AG04449 (cell line): Measurements from ENCODE around the gene MRPL52.
A peak's percentile ranks its signal among the peaks of the same experiment; 100 is the strongest.
"Not testable (repeated sequence)": the region's sequence is repeated elsewhere in the genome, so short reads cannot be mapped to it uniquely, and the experiment has no call there.

Source experiments
- CTCF ChIA-PET: fragments of 350-600 bp; formaldehyde crosslinking; extraction: SDS; loops from one replicate; lab custom pipeline; 2021; ENCODE audit warnings: antibody characterized with exemption; lab: Yijun Ruan, JAX
- POLR2A ChIA-PET: fragments of 400-600, 350-600 bp; formaldehyde crosslinking; extraction: SDS; loops from one replicate; lab custom pipeline; 2020; ENCODE audit warnings: antibody characterized with exemption, inconsistent platforms; lab: Yijun Ruan, JAX
- DNase-seq: peaks from one replicate; pipeline ENCODE4 v3.0.0-alpha.2; 2010; ENCODE audit warnings: low read depth, low spot score
- H3K4me3 ChIP-seq: 2 replicates; pipeline ENCODE4 v1.5.1; 2011; ENCODE audit warnings: low read depth, mild to moderate bottlenecking, control low read depth, low read length
- TF ChIP-seq, protein P1 (sequence below): IDR thresholded peaks from one replicate; pipeline ENCODE4 v1.5.1; 2011; ENCODE audit warnings: mild to moderate bottlenecking, moderate library complexity, low read length, control low read depth, inconsistent platforms; ENCODE audit not compliant: insufficient read depth; ENCODE audit errors: missing control alignments

Gene MRPL52

GRCh38 chr14:22791301-22791700 is 38.4 kb upstream of the MRPL52 start:
- TF ChIP-seq, protein P1, sequence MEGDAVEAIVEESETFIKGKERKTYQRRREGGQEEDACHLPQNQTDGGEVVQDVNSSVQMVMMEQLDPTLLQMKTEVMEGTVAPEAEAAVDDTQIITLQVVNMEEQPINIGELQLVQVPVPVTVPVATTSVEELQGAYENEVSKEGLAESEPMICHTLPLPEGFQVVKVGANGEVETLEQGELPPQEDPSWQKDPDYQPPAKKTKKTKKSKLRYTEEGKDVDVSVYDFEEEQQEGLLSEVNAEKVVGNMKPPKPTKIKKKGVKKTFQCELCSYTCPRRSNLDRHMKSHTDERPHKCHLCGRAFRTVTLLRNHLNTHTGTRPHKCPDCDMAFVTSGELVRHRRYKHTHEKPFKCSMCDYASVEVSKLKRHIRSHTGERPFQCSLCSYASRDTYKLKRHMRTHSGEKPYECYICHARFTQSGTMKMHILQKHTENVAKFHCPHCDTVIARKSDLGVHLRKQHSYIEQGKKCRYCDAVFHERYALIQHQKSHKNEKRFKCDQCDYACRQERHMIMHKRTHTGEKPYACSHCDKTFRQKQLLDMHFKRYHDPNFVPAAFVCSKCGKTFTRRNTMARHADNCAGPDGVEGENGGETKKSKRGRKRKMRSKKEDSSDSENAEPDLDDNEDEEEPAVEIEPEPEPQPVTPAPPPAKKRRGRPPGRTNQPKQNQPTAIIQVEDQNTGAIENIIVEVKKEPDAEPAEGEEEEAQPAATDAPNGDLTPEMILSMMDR: no peak
- peak; percentile 50 for DNase-seq
- ChIA-PET CTCF (interaction anchor here (0.9 to 2.6 kb wide), 6 partner anchors 14 to 235 kb away, joined by 4 to 9 read pairs (median 6); no protein-coding TSS in a partner anchor), POLR2A (interaction anchor here (0.5 kb wide), 1 partner anchor 46 kb away, joined by 3 read pairs; the partner anchor contains the start of gene MMP14)
- H3K4me3 ChIP-seq: no peak overlapping the region

- TF ChIP-seq, protein P1: no peak
- POLR2A ChIA-PET: no interaction called here
- DNase-seq: no peak
- CTCF ChIA-PET: interaction anchor here (1.1 to 2.6 kb wide), 4 partner anchors 15 to 62 kb away, joined by 4 to 9 read pairs (median 6); no protein-coding TSS in a partner anchor
- H3K4me3 ChIP-seq: no peak overlapping the region
Measured at GRCh38 chr14:22792158-22792557, 37.5 kb upstream of the MRPL52 start.

GRCh38 chr14:22793550-22793949 is 36.1 kb upstream of the MRPL52 start:
- CTCF ChIA-PET: interaction anchor here (1.1 kb wide), 1 partner anchor 263 kb away, joined by 3 read pairs; no protein-coding TSS in a partner anchor
- POLR2A ChIA-PET, DNase-seq, H3K4me3 ChIP-seq: not testable (repeated sequence)

- no peak overlapping the region for H3K4me3 ChIP-seq
- TF ChIP-seq, protein P1: no peak
- CTCF ChIA-PET: interaction anchor here (1.1 kb wide), 1 partner anchor 263 kb away, joined by 3 read pairs; no protein-coding TSS in a partner anchor
- DNase-seq: no peak
- POLR2A ChIA-PET: no interaction called here
Measured at GRCh38 chr14:22793976-22794375, 35.7 kb upstream of the MRPL52 start.

DNA sequence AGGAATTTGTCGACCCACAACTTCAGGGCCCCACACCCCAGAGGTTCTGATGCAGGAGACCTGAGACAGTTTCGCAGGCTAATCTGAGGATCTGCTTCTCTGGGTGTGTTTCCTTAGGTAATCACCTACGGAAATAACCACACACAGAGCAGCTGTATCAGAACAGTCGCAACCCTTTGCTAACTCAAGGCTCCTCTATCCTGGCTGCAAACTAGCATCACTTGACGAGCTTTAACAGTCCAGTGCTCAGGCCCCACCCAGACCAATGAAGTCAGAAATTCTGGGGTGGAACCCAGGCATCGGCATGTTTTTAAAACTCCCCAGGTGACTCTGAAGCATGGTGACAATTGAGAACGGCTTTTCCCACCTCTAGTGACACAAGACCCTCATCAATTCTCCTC is 35.1 kb upstream of the MRPL52 start:
- POLR2A ChIA-PET: no interaction called here
- TF ChIP-seq, protein P1: no peak
- no peak overlapping the region for H3K4me3 ChIP-seq
- CTCF ChIA-PET: interaction anchor here (1.1 kb wide), 1 partner anchor 262 kb away, joined by 3 read pairs; no protein-coding TSS in a partner anchor
- DNase-seq: no peak

DNA sequence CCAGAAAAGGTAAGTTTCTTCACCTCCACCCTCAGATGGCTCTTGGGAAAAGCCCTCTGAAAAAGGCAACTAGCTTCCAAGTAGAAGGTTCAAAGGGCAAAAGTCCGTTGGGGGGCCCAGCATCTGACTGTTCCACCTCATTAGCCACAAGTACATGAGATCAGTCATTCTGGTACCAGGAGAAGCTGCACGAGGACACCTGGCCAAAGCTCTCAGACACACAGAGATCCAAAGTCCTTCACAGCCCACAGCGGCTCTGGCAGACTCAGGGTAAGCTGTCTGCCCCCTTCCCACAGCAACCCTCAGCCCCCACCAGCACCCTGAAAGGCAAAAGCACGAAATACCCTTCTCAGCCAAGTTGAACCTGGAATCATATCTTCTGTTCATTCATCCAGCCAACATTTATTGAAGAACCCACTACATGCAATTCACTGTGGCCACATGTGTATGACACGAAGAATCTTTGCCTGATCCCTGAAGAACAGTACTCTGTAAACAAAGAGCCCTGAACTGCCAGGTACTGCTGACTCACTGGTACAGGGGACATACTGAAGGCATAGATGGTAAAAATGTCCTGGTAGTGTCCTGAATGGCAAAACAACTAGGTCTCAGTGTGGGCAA is 33.5 kb upstream of the MRPL52 start:
- TF ChIP-seq, protein P1: no peak
- ChIA-PET POLR2A (no interaction called here), CTCF (interaction anchor here (1.0 to 1.2 kb wide), 2 partner anchors 11 to 226 kb away, joined by 3 read pairs; no protein-coding TSS in a partner anchor)
- DNase-seq: no peak
- H3K4me3 ChIP-seq: no peak overlapping the region
